ENCODE data around the gene CLIP1. TPM values are rescaled to one million over a fixed set of nuclear protein-coding genes. Genes with fewer than 3 reads are reported as not detected.
A peak's percentile ranks its signal among the peaks of the same experiment; 100 is the strongest.
"Not testable (repeated sequence)": the region's sequence is repeated elsewhere in the genome, so short reads cannot be mapped to it uniquely, and the experiment has no call there.

CLIP1 gene
- total RNA-seq, 1 donor from 2014 or later: 50.8 TPM

GRCh38 chr12:122265476-122265875 is 157.0 kb downstream of the CLIP1 start:
- Histone ChIP-seq H3K36me3 (no peaks in the 10 kb centered on the region), H3K4me2 (peak overlapping the region; percentile 96), H3F3A (ENCODE audit: low read depth) (peaks cover 12% of the 10 kb centered on the region), H2AFZ (replicated peaks) (peak overlapping the region; percentile 92), H3K4me1 (peaks cover 10% of the 10 kb centered on the region), H3K9me3 (ENCODE audit: low read depth) (no peaks in the 10 kb centered on the region), H3K9ac (peak overlapping the region; percentile 90), H4K20me1 (ENCODE audit: low read depth) (no peaks in the 10 kb centered on the region), H3K4me3 (peak overlapping the region; percentile 88), H3K79me2 (ENCODE audit: low read depth) (peaks cover 17% of the 10 kb centered on the region), H3K27ac (no peak overlapping the region), H3K27me3 (no peaks in the 10 kb centered on the region)
- peaks cover 6% of the 10 kb centered on the region for H3K36me3 Mint-ChIP-seq
- peaks cover 12% of the 10 kb centered on the region for H3K27me3 Mint-ChIP-seq (ENCODE audit: insufficient read depth, low read depth)
- H3K9me3 Mint-ChIP-seq: peaks cover 4% of the 10 kb centered on the region
- peak overlapping the region; percentile 98 for H3K4me3 Mint-ChIP-seq
- H3K27ac Mint-ChIP-seq: no peak overlapping the region
- DNase-seq (ENCODE audit: low spot score): peak; percentile 13
- peaks cover 14% of the 10 kb centered on the region for H3K4me1 Mint-ChIP-seq
- no peak for TF ChIP-seq EZH2 (IDR thresholded peaks at IDR 0.05)
- TF ChIP-seq EZH2phosphoT487 (IDR thresholded peaks at IDR 0.05): no peak
- TF ChIP-seq CTCF (IDR thresholded peaks at IDR 0.05): no peak

DNA sequence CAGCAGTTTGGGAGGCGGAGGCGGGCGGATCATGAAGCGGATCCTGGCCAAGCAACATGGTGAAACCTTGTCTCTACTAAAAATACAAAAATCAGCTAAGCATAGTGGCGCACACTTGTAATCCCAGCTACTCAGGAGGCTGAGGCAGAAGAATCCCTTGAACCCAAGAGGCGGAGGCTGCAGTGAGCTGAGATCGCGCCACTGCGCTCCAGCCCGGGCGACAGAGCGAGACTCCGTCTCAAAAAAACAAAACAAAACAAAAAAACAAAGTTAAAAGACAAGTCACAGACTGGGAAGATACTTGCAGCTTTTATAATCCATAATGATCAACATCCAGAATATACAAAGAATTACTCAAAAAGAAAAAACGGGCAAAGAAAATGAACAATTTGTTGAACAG is 161.7 kb downstream of the CLIP1 start:
- not testable (repeated sequence) for H3K9me3 Mint-ChIP-seq; H3K27ac ChIP-seq; H3K4me1 Mint-ChIP-seq; H3K9me3 ChIP-seq (ENCODE audit: low read depth); H3K27ac Mint-ChIP-seq; H2AFZ ChIP-seq (replicated peaks); H3K27me3 Mint-ChIP-seq (ENCODE audit: insufficient read depth, low read depth); DNase-seq (ENCODE audit: low spot score); H3K4me3 Mint-ChIP-seq; H3F3A ChIP-seq (ENCODE audit: low read depth); H3K4me1 ChIP-seq; H3K9ac ChIP-seq; H3K4me2 ChIP-seq; H3K4me3 ChIP-seq; H4K20me1 ChIP-seq (ENCODE audit: low read depth); H3K27me3 ChIP-seq; H3K36me3 ChIP-seq; H3K36me3 Mint-ChIP-seq
- peaks cover 15% of the 10 kb centered on the region for H3K79me2 ChIP-seq (ENCODE audit: low read depth)

- not testable (repeated sequence) for H3K4me1 ChIP-seq; H4K20me1 ChIP-seq (ENCODE audit: low read depth); H3K4me3 Mint-ChIP-seq; H3K27ac ChIP-seq; H3K9me3 ChIP-seq (ENCODE audit: low read depth); H3K79me2 ChIP-seq (ENCODE audit: low read depth); H3K27me3 ChIP-seq; H3K4me3 ChIP-seq; H3F3A ChIP-seq (ENCODE audit: low read depth); H3K9ac ChIP-seq; H3K36me3 ChIP-seq; H3K36me3 Mint-ChIP-seq; DNase-seq (ENCODE audit: low spot score); H3K9me3 Mint-ChIP-seq; H3K4me2 ChIP-seq; H3K27ac Mint-ChIP-seq; H3K4me1 Mint-ChIP-seq; H3K27me3 Mint-ChIP-seq (ENCODE audit: insufficient read depth, low read depth); H2AFZ ChIP-seq (replicated peaks)
These were observed 163.5 kb downstream of the CLIP1 start for GRCh38 chr12:122258939-122259338.

GRCh38 chr12:122258462-122258861 is 164.0 kb downstream of the CLIP1 start:
- DNase-seq (ENCODE audit: low spot score); H3F3A ChIP-seq (ENCODE audit: low read depth); H3K9ac ChIP-seq; H3K9me3 ChIP-seq (ENCODE audit: low read depth); H2AFZ ChIP-seq (replicated peaks); H3K4me1 ChIP-seq; H3K27me3 ChIP-seq; H3K27ac ChIP-seq; H3K36me3 ChIP-seq; H3K9me3 Mint-ChIP-seq; H3K27me3 Mint-ChIP-seq (ENCODE audit: insufficient read depth, low read depth); H3K79me2 ChIP-seq (ENCODE audit: low read depth); H4K20me1 ChIP-seq (ENCODE audit: low read depth); H3K27ac Mint-ChIP-seq; H3K4me3 Mint-ChIP-seq; H3K4me1 Mint-ChIP-seq; H3K36me3 Mint-ChIP-seq; H3K4me2 ChIP-seq; H3K4me3 ChIP-seq: not testable (repeated sequence)

GRCh38 chr12:122250536-122250935 is 171.9 kb downstream of the CLIP1 start:
- Histone ChIP-seq H3K9ac (no peak overlapping the region), H3K4me3 (no peak overlapping the region), H3K4me2 (no peak overlapping the region), H4K20me1 (ENCODE audit: low read depth) (no peaks in the 10 kb centered on the region), H3K4me1 (no peaks in the 10 kb centered on the region), H3K9me3 (ENCODE audit: low read depth) (no peaks in the 10 kb centered on the region), H3K79me2 (ENCODE audit: low read depth) (no peaks in the 10 kb centered on the region), H3K27ac (no peak overlapping the region), H2AFZ (replicated peaks) (no peak overlapping the region), H3K36me3 (no peaks in the 10 kb centered on the region), H3K27me3 (no peaks in the 10 kb centered on the region), H3F3A (ENCODE audit: low read depth) (no peaks in the 10 kb centered on the region)
- no peak overlapping the region for H3K27ac Mint-ChIP-seq
- H3K9me3 Mint-ChIP-seq: no peaks in the 10 kb centered on the region
- TF ChIP-seq CTCF (IDR thresholded peaks at IDR 0.05) (no peak), EZH2phosphoT487 (IDR thresholded peaks at IDR 0.05) (no peak), EZH2 (IDR thresholded peaks at IDR 0.05) (no peak)
- peaks cover 3% of the 10 kb centered on the region for H3K27me3 Mint-ChIP-seq (ENCODE audit: insufficient read depth, low read depth)
- no peak for DNase-seq (ENCODE audit: low spot score)
- no peaks in the 10 kb centered on the region for H3K4me1 Mint-ChIP-seq
- H3K36me3 Mint-ChIP-seq: peaks cover 4% of the 10 kb centered on the region
- H3K4me3 Mint-ChIP-seq: no peak overlapping the region

All from neural progenitor cell (in vitro differentiated cells).